Measurements from ENCODE around the gene ATP11A.

The ATP11A gene

DNA sequence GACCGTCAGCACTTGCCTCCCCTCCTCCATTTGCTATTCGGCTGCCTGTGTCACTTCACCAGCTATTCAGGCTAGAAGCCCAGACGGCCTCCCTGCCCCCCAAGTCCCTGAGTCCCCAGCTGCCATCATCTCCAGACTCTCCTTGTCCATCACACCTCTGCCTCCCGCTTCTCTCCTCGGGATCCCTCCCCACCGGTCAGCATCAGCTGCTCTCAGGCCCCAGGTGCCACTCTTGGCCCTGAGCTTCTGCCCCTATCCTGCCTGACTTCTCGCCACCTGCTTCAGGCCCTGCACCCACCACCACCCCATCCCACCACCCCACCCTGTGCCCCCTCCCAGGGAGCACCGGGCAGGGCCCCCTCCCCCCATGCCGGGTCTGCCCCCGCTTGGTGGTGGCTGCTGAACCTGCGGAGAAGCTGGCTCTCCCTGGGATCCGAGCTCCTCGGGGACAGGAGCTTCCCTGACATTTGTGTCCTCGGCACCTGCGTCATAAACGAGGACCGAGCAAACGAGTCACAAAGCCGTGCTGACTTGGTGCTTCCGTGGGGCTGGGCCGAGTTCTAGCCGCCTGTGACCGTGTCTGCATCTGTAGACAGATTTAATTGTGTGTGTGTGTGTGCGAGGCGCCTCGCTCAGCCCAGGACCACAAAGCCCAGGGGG is 208.9 kb downstream of the ATP11A start:
- no peak for DNase-seq

DNA sequence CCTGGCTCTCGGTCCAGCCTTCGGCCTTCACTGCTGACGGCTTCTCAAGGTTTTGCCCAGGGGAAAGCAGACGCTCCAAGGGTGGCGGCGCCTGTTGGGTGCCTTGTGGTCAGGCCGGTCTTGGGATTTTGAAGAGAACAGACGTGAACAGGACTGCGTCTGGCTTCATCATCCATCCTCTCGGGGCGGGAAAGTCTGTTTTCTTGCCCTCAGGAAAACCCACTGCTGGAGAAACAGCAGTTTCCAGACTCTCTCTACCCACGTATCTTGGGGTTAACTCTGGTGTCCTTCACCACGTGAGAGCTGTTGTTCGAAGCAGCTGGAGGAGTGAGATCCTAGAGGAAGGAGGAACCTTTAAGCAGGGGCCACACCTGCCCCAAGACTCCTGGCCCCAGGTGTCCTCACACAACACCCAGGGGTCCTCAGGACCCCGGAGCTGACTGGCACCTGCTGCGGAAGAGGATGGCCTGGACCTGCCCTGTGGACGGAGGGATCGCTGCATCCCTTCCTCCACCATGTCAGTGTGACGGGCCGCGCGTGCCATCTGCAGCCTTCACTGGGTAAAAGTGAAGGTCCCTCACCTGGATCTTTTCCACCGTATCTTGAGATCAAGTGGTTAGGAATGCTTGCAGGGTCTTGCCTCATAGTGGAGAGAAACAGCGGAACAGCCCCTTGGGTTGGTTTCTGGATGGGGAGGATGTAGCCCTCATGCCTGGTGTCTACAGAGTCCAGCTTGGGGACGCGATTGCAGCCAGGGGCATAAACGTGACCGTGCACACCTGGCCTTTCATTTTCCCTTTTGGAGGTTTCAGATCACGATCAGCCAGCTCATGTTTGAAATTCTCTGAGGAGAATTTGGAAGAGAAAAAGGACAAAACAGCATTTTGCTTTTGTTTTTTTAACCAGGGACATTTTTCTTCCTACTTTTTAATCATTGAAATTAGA is 209.7 kb downstream of the ATP11A start:
- DNase-seq, result no peak

DNA sequence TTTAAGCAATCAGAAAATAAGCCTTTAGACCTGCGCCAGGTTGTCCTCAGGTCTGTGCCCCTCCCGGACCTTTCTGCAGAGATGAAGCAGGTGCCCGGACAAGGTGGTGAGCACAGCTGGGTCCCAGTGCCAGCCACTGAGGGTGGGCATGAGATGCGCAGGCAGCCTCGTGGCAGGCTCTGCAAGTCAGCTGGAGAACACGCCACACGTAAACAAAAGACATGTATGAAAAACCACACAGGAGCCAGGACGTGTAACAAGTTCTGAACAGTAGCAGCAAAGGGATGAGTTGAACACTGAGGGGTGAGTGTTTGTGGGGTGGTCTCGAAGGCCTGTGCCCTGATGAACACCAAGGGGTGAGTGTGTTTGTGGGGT is 210.4 kb downstream of the ATP11A start:
- no peak for DNase-seq

DNA sequence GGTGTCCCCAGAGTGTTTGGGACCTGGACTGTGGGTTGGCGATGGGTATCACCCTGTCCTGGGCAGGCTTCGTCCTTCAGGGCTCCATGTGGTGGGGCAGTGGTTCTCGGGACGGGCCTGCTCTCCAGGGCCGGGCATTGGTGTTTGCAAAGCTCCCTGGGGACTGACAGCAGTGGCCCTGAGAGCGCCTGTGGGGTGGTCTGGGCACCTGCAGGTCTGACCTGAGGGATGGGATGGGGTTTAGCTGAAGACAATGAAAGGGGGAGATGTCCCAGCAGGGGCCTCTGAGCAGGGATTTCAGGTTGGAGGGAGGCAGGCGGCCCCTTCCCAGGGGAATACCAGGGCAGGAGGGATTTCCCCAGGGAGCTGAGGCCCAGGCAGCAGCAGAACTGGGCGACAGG is 210.9 kb downstream of the ATP11A start:
- DNase-seq, result no peak

DNA sequence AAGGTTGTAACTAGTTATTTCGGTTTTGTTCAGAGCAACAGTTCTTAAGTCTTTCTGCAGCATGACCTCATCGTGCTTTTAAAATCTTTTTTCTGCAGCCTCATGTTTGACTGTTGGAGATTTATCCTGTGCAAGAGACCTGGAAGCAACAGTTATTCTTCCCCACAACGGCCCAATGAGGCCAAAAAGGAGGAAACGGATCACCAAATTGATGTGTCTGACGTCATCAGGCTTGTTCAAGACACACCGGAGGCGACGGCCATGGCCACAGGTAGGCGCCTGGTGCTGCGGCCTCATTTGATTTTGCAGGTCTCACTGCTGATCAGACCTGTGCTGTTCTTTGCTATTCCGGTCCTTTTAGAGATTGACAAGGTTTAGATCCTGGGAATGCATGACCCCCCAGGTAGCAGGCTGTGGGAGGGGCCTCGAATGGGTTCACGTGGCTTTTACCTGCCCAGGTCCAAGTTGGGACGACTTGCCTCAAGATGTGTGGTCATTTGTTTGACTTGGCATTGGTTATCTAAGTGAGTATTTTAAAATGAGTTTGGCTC is 212.3 kb downstream of the ATP11A start:
- no peak for DNase-seq

DNA sequence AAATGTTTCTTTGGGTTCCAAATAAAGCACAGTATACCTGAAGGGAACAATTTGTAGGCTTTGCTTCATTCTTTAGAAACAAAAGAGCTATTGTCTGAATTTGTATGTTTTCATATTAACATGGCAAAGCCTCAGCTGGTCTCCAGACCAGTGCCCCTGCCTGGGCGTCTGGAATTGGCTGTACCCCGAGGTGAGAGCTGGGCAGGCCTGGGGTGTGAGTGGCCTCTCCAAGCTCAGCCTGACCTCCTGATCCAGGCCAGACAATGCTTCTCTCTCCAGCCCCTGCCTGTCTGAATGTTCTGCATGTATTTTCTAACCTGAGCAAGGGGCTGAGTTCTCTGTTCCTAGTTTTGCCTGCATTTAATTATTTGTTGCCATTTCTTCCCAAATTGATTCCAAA is 212.8 kb downstream of the ATP11A start:
- no peak for DNase-seq

DNA sequence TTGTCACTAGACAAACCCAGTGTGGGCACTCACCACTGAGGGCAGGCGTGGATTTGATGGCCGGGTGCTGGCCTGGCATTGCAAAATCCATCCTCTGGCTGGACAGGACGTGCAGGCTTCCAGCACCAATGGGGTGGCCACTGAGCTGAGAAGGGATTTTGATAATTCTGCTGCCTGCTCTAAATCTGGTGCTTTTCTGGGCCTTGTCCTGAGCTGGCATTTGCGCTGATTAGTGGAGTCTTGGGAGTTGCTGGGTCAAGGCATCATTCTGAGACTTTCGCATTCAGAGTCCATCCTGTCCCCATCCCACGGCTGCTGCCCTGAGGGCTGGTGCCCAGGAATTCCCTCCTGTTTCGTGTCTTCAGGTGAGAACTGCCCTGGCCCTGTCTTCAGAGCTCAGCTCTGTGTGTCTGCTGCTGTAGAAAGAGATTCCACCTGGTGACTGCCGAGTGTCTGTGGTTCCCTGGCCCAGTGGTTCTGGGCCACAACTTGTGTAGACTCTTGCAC is 213.3 kb downstream of the ATP11A start:
- no peak for DNase-seq

DNA sequence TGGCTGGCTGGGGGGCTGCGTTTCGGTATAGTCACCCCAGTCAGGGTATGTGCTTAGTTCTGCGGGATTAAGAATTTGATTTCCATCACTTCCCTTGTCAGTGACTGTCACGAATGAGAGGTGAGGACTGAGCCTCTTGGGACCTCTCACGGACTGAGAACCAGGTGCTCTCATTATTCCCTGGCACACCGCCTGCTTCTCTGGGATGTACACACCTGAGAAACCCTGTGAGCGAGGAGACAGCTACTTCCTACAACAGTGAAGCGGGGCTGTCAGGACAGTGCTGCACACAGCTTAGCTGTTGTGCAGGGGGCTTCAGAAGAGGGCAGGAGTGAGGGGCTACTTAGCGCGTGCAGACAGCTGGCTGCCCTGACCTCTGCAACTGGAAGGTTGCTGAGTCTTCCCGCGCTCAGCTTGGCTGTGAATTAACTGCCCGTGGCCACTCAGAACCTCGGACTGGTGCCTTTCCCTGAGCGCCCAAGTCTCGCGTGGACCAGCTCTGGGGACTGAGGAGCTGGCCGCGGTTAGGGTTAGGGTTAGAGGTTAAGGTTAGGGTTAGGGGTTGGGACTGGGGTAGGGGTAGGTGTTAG is 213.9 kb downstream of the ATP11A start:
- DNase-seq, result no peak

GRCh38 chr13:112904436-112904960 is 214.7 kb downstream of the ATP11A start:
- no peak for DNase-seq

GRCh38 chr13:112905086-112905485 is 215.2 kb downstream of the ATP11A start:
- DNase-seq, result no peak

- no peak for DNase-seq
Observed at GRCh38 chr13:112905619-112905989, 215.8 kb downstream of the ATP11A start.

DNA sequence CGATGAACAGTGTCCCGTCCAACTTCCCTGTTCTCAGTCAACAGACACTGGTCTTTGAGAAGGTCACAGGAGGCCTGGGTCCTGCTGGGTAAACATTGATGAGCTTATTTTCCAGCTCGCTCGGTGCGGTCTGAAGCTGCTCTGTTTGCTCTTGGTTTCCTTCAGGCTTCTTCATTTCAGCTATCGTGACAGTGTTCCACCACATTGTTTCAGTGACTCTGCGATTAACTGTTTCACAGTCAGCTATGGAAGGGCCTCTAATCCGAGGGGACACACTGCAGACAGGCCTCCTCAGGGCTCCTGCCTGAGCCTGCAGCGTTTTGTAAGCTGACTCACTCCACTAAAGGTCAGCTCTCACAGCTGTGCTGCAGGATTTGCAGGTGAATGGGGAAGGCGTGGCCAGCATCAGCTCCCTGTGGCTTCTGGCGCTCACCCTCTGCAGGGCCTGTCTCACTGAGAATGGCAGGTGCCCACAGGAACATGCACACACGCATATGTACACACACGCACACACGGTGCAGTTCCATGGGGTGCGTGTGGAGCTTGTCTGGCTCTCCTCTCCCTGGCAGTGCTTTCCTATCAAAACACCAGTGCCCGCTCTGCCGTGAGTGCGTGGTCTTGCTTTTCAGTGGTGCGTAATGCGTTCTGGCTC is 216.3 kb downstream of the ATP11A start:
- no peak for DNase-seq

GRCh38 chr13:112907286-112907685 is 217.4 kb downstream of the ATP11A start:
- no peak for DNase-seq

- no peak for DNase-seq
Observed at GRCh38 chr13:112907871-112908331, 218.1 kb downstream of the ATP11A start.

DNA sequence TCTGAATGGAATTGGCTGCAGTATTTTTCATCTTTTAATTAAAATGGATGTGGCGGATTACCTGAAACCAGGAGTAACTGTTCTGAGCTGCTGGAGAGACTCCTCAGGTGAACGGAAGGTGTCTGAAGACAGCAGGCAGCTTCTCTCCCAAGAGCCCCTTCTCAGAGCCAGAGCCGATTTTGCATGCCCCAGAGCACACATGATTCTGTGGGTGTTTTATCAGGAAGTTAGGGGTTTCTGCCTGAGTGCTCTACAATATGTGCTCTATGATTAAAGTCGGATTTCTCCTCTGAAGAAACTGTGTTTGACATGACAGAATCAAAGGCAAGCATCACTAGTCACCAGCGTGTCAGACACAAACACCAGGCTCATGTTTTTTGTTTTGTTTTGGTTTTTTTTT is 218.5 kb downstream of the ATP11A start:
- no peak for DNase-seq

DNA sequence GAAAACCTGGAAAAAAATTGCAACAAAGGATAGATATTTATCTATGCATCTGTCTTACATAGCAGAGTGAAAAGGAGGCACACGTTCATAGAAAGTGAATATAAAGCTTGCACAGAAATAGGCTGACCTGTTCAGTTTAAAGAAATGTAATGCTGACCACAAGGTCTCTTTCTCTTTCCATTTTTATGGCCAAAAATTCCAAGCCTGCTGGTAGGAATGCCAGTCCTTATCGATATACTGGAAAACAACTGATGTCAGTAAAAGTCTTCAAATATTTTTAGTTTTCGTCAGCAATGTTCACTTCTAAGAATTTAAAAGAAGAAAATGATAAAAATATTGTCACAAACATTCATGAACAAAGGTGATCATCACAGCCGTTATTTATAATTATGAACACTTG is 220.2 kb downstream of the ATP11A start:
- DNase-seq, result no peak

- DNase-seq, result no peak
Observed at GRCh38 chr13:112910616-112911280, 220.9 kb downstream of the ATP11A start.

GRCh38 chr13:112911285-112911701 is 221.5 kb downstream of the ATP11A start:
- DNase-seq, result no peak

- no peak for DNase-seq
Observed at GRCh38 chr13:112911883-112912282, 222.0 kb downstream of the ATP11A start.

GRCh38 chr13:112912726-112913440 is 223.0 kb downstream of the ATP11A start:
- DNase-seq, result no peak

DNA sequence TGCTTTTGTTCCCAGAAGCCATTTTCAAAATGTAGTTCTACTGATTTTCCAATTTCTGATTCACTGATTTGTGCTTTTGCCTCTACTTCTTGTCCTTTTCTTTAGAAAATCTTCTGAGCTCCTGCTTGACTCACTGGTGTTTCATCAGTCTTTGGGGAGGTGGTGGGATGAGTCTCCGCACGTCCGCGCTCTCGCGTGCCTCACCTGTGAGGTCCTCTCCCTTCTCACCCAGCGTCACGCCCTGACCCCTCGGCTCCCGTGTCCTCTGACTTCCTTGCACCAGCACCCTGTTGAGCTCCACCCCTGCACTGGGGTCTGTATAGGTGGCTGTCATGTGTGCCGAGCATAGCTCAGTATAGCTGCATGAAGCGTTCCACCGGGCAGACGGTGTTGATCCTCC is 226.5 kb downstream of the ATP11A start:
- DNase-seq, result no peak

Measured in CD4-positive, alpha-beta T cell treated with Interleukin-10 for 1 hour (primary cell).